ENCODE measurements around the gene HCN1. TPM values are rescaled to one million over a fixed set of nuclear protein-coding genes. Genes with fewer than 3 reads are reported as not detected.

HCN1 gene
- total and polyA plus RNA-seq, 2 of the 13 experiments (the other 11 are each of a cell fraction or from before 2014, with no cell fraction given), result not detected

- BruUV-seq (replicated peaks), result no TSS peak
- no peak overlapping the region for H3K4me2 ChIP-seq (ENCODE audit: low read depth, low read length)
- H3K27me3 ChIP-seq (ENCODE audit: control insufficient read depth in 1 of 2, insufficient read depth in 2 of 2, low read length in 2 of 2), result no peaks in the 10 kb centered on the region
- 18% methylated on average over 2 of the region's 2 CpGs for WGBS (ENCODE audit: low lambda C conversion rate)
- intact Hi-C loops (cut with micrococcal nuclease; ENCODE audit: unreplicated experiment) (no loop called here), in situ Hi-C loops (cut with HindIII; ENCODE audit: extremely low pct_ligation_motif_present, low pct_unique_long_range_greater_than_20kb) (no loop called here)
- H4K20me1 ChIP-seq (ENCODE audit: insufficient read depth, low read length), result no peaks in the 10 kb centered on the region
- FAIRE-seq, result no peak
- no peaks in the 10 kb centered on the region for H3K36me3 ChIP-seq (replicated peaks in 1 of 2; ENCODE audit: control insufficient read depth in 1 of 2, insufficient read depth in 2 of 2, low read length in 2 of 2)
- no peaks in the 10 kb centered on the region for H3K4me1 ChIP-seq (ENCODE audit: insufficient read depth, low read length)
- no peaks in the 10 kb centered on the region for H3K79me2 ChIP-seq (ENCODE audit: insufficient read depth, low read length)
- peaks cover 31% of the 10 kb centered on the region for H3K9me3 ChIP-seq (ENCODE audit: low read length)
- ChIA-PET POLR2A (no interaction called here), CTCF (ENCODE audit: low intra/inter-chr PET ratio, low total read pairs) (no interaction called here)
- H3K4me3 ChIP-seq (replicated peaks in 1 of 3; ENCODE audit: insufficient read depth in 1 of 3, low read depth in 2 of 3, low read length in 3 of 3), result no peak overlapping the region
- H3K27ac ChIP-seq (ENCODE audit: extremely low read length, insufficient read depth, low read length), result no peak overlapping the region
- H3K9ac ChIP-seq (ENCODE audit: insufficient read depth, low read depth, low read length), result no peak overlapping the region
- no peak for DNase-seq (ENCODE audit: low spot score)
- H2AFZ ChIP-seq (ENCODE audit: low read length), result no peak overlapping the region
- no peak for ATAC-seq
- TF ChIP-seq SRSF1 (optimal IDR thresholded peaks at IDR 0.05; ENCODE audit: low read depth, low read length) (no peak), ZNF891 (CRISPR knock-in tag; IDR thresholded peaks at IDR 0.05) (no peak), HMG20B (CRISPR knock-in tag; conservative IDR thresholded peaks at IDR 0.05) (no peak), FOXA3 (CRISPR knock-in tag; IDR thresholded peaks at IDR 0.05) (no peak), KAT8 (CRISPR knock-in tag; IDR thresholded peaks at IDR 0.05) (no peak)
Measured at GRCh38 chr5:45383985-45384384, 312.2 kb downstream of the HCN1 start.

DNA sequence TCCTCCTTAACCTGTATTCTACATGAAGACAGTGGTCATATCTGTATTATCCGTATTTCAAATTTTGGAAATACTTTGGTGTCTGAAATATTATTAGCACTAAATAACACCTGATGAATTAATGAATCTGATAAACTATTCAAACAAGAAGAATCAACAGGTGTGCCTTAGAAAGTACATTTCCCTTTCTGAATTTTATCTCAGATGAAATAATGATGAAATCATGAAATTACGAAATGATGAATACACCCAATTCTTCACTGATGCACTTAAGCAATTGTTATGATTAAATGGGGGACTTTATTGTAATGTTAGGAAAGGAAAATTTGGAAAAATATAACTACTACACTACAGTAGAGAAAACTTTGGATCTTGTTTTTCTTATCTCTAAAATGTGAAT lies 313.6 kb downstream of the HCN1 start:
- ChIA-PET CTCF (ENCODE audit: low intra/inter-chr PET ratio, low total read pairs) (no interaction called here), POLR2A (no interaction called here)
- Histone ChIP-seq H2AFZ (ENCODE audit: low read length) (no peak overlapping the region), H3K36me3 (replicated peaks in 1 of 2; ENCODE audit: control insufficient read depth in 1 of 2, insufficient read depth in 2 of 2, low read length in 2 of 2) (no peaks in the 10 kb centered on the region), H3K27ac (ENCODE audit: extremely low read length, insufficient read depth, low read length) (no peak overlapping the region), H3K4me2 (ENCODE audit: low read depth, low read length) (no peak overlapping the region), H3K27me3 (ENCODE audit: control insufficient read depth in 1 of 2, insufficient read depth in 2 of 2, low read length in 2 of 2) (no peaks in the 10 kb centered on the region), H3K79me2 (ENCODE audit: insufficient read depth, low read length) (no peaks in the 10 kb centered on the region), H3K9me3 (ENCODE audit: low read length) (peaks cover 28% of the 10 kb centered on the region), H3K9ac (ENCODE audit: insufficient read depth, low read depth, low read length) (no peak overlapping the region), H3K4me1 (ENCODE audit: insufficient read depth, low read length) (no peaks in the 10 kb centered on the region), H3K4me3 (replicated peaks in 1 of 3; ENCODE audit: insufficient read depth in 1 of 3, low read depth in 2 of 3, low read length in 3 of 3) (no peak overlapping the region), H4K20me1 (ENCODE audit: insufficient read depth, low read length) (no peaks in the 10 kb centered on the region)
- no peak for TF ChIP-seq SOX13 (IDR thresholded peaks at IDR 0.05)
- TF ChIP-seq SOX13 (CRISPR knock-in tag; conservative IDR thresholded peaks at IDR 0.05 in 1 of 2, IDR thresholded peaks at IDR 0.05 in 1 of 2), result no peak
- no peak for TF ChIP-seq ZNF562 (CRISPR knock-in tag; IDR thresholded peaks at IDR 0.05; ENCODE audit: borderline replicate concordance)
- TF ChIP-seq KMT2A (CRISPR knock-in tag; IDR thresholded peaks at IDR 0.05), result no peak
- no peak for TF ChIP-seq WIZ (CRISPR knock-in tag; IDR thresholded peaks at IDR 0.05)
- TF ChIP-seq SP5 (CRISPR knock-in tag; IDR thresholded peaks at IDR 0.05; ENCODE audit: borderline replicate concordance, low read depth), result no peak
- BruUV-seq (replicated peaks), result no TSS peak
- WGBS (ENCODE audit: low lambda C conversion rate), result 2% methylated on average over 2 of the region's 2 CpGs
- ATAC-seq (no peak), DNase-seq (ENCODE audit: low spot score) (no peak), FAIRE-seq (no peak)
- intact Hi-C loops (cut with micrococcal nuclease; ENCODE audit: unreplicated experiment), result no loop called here
- in situ Hi-C loops (cut with HindIII; ENCODE audit: extremely low pct_ligation_motif_present, low pct_unique_long_range_greater_than_20kb), result no loop called here

Data from HepG2 (cell line).